H54 (cell line): ENCODE data around the gene BEX5.
"Not testable (repeated sequence)": the region's sequence is repeated elsewhere in the genome, so short reads cannot be mapped to it uniquely, and the experiment has no call there.

Source experiments
- DNase-seq: peaks from one replicate; pipeline ENCODE4 v3.0.0; 2011; ENCODE audit warnings: low spot score, mixed read lengths; ENCODE audit not compliant: insufficient read length
- FAIRE-seq: peaks from 3 replicates; lab custom pipeline; 2011; peaks lifted over from hg19 to GRCh38; lab: Jason Lieb, UNC
- POLR2A ChIP-seq: IDR thresholded peaks from 2 replicates; pipeline ENCODE4 v1.6.1; 2011; ENCODE audit warnings: low read depth, mild to moderate bottlenecking, low read length

BEX5 gene

DNA sequence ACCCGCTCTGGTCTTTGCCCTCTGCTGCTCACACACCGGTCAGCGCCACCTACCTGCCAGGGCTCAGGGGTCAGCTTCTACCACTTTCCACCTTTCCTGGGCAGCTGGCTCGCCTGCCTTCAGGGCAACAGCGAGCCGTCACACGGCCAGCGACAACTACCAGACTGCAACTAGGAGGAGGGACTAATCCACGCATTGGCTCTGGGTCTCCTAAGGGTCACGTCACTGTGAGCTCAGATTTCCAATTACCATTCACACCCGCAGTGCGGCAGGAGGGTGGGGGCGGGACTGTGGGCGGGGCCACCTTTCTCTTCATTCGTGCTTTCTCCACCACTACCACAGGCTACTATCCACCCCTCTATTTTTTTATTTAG lies at the start of gene BEX5:
Gene BEX5 (minus strand): TSS at position 172 of the 374 bp plus-strand sequence. CDS start 1,712 bp downstream, outside the sequence.
- DNase-seq (no peak), FAIRE-seq (no peak)

GRCh38 chrX:102185967-102186720 lies 30.4 kb upstream of the BEX5 start:
- no peak for FAIRE-seq
- no peak for DNase-seq
- no peak for TF ChIP-seq POLR2A

More for the DNA sequence above, at the start of gene BEX5:
- no peak for TF ChIP-seq POLR2A

DNA sequence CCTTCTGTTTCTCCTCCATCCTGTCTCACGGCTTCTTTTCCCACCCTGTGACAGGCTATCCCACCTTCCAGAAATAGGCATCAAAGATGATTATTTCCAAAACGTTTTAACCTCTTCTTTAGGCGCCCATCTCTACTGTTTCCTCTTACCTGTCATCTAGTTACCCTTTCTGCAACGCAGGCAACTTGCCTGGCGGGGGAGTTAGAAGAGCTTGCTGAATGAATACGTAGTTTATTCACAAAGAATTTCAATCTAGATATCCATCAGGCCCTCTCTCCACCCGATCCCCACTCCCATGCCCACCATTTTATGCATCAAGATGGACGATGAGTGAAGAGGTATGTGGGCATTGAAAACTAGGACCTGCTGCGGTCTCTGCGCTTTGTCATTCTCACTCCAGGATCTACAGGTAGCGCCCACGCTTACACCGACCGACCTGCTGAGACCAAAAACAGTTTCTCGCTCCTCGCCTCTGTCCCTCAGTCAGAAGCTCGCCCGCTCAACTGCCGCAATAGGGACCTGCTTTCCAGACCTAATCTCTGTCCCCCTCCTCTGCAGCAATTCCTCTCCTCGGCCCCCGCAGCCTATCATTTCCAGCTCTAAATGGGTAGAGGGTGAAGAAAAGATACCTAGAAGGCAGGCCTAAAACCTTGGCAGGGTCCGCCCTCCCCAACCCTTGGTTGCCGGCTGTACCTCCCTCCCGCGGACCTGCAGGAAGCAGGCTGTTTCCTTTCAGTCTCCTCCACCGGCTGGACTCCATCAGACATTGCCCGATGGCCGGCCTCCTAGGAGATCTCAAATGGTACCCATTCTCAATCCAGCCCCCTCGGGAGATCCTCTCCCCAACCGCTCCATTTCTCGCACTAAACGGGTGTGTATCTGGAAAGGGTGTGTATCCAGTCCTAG lies 624 bp downstream of the BEX5 start:
- DNase-seq, result no peak
- FAIRE-seq, result no peak
- TF ChIP-seq POLR2A, result no peak

DNA sequence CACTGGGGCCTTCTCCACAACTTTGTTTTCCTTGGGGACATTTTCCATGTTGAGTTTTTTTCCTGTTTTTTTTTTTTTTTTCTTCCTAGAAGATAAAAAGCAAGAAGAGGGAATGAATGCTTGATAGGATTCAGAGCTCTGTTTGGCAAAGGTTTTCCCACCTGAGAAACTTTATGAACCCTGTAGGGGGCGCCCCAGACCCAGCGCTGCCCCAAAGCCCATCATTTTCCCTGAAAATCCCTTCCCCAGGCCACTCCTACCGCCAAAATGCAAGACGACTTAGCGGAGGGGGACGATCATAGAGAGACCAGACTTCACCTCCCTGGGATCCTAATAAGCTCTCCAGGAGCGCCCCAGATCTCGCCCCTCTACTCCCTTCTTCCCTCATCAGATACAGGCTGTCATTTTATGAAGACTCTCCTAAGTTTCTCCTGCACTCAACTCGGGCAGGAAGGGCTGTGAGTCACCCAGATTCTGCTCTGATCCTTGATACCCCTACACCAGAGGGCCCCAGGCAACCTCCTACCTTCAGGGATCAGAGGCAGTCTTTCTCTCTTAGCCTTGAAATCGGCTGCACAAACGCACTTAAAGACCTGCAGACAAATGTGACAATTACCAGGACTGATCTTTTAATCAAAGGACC lies 1.4 kb downstream of the BEX5 start:
- FAIRE-seq, result no peak
- TF ChIP-seq POLR2A, result no peak
- DNase-seq, result no peak

DNA sequence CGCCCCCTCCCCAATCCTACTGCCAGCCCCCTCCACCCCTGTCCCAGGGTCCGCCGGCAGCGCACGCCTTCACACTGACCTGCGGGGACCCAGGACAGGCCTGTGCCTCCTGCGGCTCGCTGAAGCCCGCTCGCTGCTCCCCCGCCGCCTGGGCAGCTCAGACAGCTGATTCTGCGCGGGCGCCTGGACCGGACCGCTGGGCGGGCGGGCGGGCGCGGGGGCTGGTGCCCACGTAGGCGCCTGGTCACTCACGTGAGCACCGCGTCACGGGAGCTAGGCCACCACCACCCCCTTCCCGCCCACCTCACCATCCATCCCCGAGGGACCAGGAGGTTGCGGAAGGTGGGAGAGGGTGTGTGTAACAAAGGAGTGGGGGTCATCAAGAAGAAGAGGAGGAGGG lies 13.5 kb downstream of the BEX5 start, which contains the start of gene TCEAL6:
Gene TCEAL6 (minus strand): TSS at position 208 of the 400 bp plus-strand sequence.
- FAIRE-seq, DNase-seq: not testable (repeated sequence)

- not testable (repeated sequence) for DNase-seq, FAIRE-seq
Measured at GRCh38 chrX:102141631-102142030, 14.1 kb downstream of the BEX5 start.

DNA sequence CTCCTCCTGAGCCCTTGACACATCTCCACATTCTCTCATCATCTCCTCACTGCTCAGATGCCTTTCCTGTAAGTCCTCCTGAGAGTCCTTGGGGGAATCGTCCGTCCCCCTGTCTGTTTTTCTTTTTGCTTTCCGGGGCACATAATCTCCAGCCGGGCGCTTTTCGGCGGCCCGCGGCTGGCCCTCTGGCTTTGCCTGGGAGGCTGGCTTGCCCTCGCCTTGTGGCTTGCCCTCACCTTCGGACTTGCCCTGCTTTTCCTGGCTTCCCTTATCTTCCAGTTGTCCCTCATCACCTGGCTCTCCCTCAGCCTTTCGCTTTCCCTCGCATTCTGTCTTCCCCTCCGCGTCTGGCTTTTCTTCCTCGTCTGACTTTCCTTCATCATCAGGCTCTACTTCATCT lies 14.9 kb downstream of the BEX5 start:
- not testable (repeated sequence) for DNase-seq, FAIRE-seq

- no peak for TF ChIP-seq POLR2A
- FAIRE-seq (no peak), DNase-seq (no peak)
Measured at GRCh38 chrX:102138064-102138463, 17.7 kb downstream of the BEX5 start.

GRCh38 chrX:102129473-102129872 lies 26.3 kb downstream of the BEX5 start:
- FAIRE-seq, result no peak
- no peak for TF ChIP-seq POLR2A
- no peak for DNase-seq

DNA sequence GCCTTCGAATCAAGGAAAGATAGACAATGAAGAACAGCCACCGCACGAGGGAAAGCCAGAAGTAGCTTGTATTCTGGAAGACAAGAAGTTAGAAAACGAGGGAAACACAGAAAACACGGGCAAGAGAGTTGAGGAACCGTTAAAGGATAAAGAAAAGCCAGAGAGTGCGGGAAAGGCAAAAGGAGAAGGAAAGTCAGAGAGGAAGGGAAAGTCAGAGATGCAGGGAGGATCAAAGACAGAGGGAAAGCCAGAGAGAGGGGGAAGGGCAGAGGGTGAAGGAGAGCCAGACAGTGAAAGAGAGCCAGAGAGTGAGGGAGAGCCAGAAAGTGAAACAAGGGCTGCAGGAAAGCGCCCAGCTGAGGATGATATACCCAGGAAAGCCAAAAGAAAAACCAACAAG lies 28.9 kb downstream of the BEX5 start:
- DNase-seq, result no peak
- TF ChIP-seq POLR2A, result no peak
- FAIRE-seq, result no peak

- not testable (repeated sequence) for FAIRE-seq, DNase-seq
Measured at GRCh38 chrX:102126080-102126818, 29.5 kb downstream of the BEX5 start.

- FAIRE-seq, DNase-seq: not testable (repeated sequence)
Measured at GRCh38 chrX:102125436-102125835, 30.3 kb downstream of the BEX5 start, which contains the start of gene TCEAL2. TCEAL2 (plus strand) TSS chrX:102125679; CDS start chrX:102126831, 1,152 bp downstream.

GRCh38 chrX:102125014-102125413 lies 30.8 kb downstream of the BEX5 start:
- not testable (repeated sequence) for DNase-seq, FAIRE-seq
